ENCODE data around the gene GALNT9. TPM values are rescaled to one million over a fixed set of nuclear protein-coding genes. Genes with fewer than 3 reads are reported as not detected.

GALNT9 gene
- total and polyA plus RNA-seq, 2 experiments from 2014 or later: 3.9 to 4.7 TPM

DNA sequence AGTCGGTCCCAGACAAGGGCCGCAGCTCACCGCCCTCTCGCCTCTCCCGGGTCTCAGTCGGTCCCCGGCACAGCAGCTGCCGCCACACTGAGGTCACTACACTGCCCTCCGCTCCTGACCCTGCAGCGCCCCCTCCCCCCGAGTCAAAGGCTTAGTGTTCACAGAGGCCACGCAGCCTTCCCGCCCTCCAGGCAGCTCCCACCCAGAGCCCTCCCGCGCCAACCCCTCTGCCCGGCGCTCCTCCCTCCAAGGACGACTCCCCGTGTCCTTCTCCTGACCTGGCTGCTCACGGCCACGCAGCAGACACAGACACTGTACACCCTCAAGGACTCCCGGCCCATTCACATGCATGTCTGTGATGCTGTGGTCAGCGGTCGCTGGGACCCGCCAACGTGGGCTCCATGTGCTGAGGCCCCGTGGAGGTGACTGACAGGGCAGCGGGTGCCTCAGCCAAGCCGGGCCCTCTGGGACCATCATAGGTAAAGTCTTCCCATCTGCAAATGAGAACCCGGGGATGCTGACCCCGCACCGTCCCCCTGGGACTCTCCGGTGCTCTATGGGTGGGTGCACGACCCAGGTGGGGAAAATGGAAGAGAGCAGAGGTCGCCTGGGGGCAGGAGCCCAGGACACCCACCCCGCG lies 16.3 kb upstream of the GALNT9 start:
- Histone ChIP-seq H3K36me3 (replicated peaks; ENCODE audit: insufficient read depth, low read depth) (no peaks in the 10 kb centered on the region), H3K9me3 (ENCODE audit: low read depth) (no peaks in the 10 kb centered on the region), H3K9me2 (replicated peaks; ENCODE audit: insufficient read depth) (no peaks in the 10 kb centered on the region), H3K27me3 (no peaks in the 10 kb centered on the region), H3K4me3 (no peak overlapping the region), H3K4me1 (ENCODE audit: insufficient read depth) (no peaks in the 10 kb centered on the region), H3K4me2 (no peak overlapping the region), H4K20me1 (ENCODE audit: insufficient read depth, poor library complexity, severe bottlenecking) (no peaks in the 10 kb centered on the region), H3K79me2 (no peaks in the 10 kb centered on the region), H2AFZ (no peak overlapping the region), H3K27ac (no peak overlapping the region)
- 89% methylated on average over 31 of the region's 37 CpGs for WGBS (ENCODE audit: low lambda C conversion rate, missing lambda C conversion rate)
- no peak for DNase-seq (ENCODE audit: low spot score)
- TF ChIP-seq EZH2 (IDR thresholded peaks at IDR 0.05; ENCODE audit: borderline replicate concordance): no peak
- TF ChIP-seq, protein P1, sequence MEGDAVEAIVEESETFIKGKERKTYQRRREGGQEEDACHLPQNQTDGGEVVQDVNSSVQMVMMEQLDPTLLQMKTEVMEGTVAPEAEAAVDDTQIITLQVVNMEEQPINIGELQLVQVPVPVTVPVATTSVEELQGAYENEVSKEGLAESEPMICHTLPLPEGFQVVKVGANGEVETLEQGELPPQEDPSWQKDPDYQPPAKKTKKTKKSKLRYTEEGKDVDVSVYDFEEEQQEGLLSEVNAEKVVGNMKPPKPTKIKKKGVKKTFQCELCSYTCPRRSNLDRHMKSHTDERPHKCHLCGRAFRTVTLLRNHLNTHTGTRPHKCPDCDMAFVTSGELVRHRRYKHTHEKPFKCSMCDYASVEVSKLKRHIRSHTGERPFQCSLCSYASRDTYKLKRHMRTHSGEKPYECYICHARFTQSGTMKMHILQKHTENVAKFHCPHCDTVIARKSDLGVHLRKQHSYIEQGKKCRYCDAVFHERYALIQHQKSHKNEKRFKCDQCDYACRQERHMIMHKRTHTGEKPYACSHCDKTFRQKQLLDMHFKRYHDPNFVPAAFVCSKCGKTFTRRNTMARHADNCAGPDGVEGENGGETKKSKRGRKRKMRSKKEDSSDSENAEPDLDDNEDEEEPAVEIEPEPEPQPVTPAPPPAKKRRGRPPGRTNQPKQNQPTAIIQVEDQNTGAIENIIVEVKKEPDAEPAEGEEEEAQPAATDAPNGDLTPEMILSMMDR (IDR thresholded peaks at IDR 0.05; ENCODE audit: poor library complexity): no peak
- TF ChIP-seq EZH2phosphoT487 (IDR thresholded peaks at IDR 0.05; ENCODE audit: low read depth, severe bottlenecking, unreplicated experiment): no peak

DNA sequence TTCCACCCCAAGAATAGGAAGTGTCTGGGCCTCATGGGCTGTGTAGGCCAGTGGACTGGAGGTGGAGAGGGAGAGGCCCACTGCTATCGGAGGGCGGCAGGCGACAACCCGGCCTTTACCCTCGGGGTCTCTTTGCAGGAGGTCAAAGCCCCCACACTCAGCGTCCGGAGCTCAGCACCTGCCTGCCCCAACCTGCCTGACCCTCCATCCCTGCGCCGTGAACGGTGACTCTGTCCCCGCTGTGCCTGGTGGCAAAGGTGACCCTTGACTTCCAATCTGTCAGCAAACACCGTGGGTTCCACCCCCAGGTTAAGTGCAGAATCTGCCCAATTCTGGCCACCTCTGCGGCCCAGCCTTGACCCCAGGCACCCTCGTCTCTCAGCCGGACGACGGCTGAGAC lies 15.7 kb upstream of the GALNT9 start:
- H3K36me3 ChIP-seq (replicated peaks; ENCODE audit: insufficient read depth, low read depth): no peaks in the 10 kb centered on the region
- no peak overlapping the region for H3K27ac ChIP-seq
- H3K4me3 ChIP-seq: no peak overlapping the region
- no peak for DNase-seq (ENCODE audit: low spot score)
- H3K9me3 ChIP-seq (ENCODE audit: low read depth): no peaks in the 10 kb centered on the region
- no peaks in the 10 kb centered on the region for H3K9me2 ChIP-seq (replicated peaks; ENCODE audit: insufficient read depth)
- H2AFZ ChIP-seq: no peak overlapping the region
- no peak for TF ChIP-seq EZH2phosphoT487 (IDR thresholded peaks at IDR 0.05; ENCODE audit: low read depth, severe bottlenecking, unreplicated experiment)
- no peak for TF ChIP-seq EZH2 (IDR thresholded peaks at IDR 0.05; ENCODE audit: borderline replicate concordance)
- TF ChIP-seq, protein P1 (IDR thresholded peaks at IDR 0.05; ENCODE audit: poor library complexity): no peak
- no peaks in the 10 kb centered on the region for H3K4me1 ChIP-seq (ENCODE audit: insufficient read depth)
- H3K79me2 ChIP-seq: no peaks in the 10 kb centered on the region
- 79% methylated on average over 17 of the region's 17 CpGs for WGBS (ENCODE audit: low lambda C conversion rate, missing lambda C conversion rate)
- H4K20me1 ChIP-seq (ENCODE audit: insufficient read depth, poor library complexity, severe bottlenecking): no peaks in the 10 kb centered on the region
- H3K4me2 ChIP-seq: no peak overlapping the region
- no peaks in the 10 kb centered on the region for H3K27me3 ChIP-seq

DNA sequence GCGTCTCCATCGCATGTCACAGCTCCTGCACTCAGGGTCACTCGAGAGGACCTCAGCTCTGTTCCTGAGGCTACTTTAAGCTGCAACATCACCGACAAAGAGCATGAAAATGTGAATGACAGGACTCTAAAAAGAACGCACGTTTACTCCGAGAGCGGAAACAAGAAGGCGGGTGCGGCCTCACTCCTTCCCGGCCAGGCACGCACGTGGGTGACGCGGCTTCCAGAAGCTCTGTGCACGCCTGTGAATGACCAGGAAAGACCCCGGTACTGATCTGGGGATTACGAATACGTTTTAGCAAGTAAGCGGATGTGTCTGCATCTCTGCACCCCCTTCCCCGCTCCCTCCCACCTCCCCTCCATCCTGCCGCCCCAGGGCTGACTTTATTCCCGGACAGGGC lies 15.2 kb upstream of the GALNT9 start:
- Histone ChIP-seq H3K4me1 (ENCODE audit: insufficient read depth) (no peaks in the 10 kb centered on the region), H3K4me3 (no peak overlapping the region), H3K9me3 (ENCODE audit: low read depth) (no peaks in the 10 kb centered on the region), H3K27ac (no peak overlapping the region), H3K27me3 (peaks cover under 1% of the 10 kb centered on the region), H2AFZ (no peak overlapping the region), H4K20me1 (ENCODE audit: insufficient read depth, poor library complexity, severe bottlenecking) (no peaks in the 10 kb centered on the region), H3K36me3 (replicated peaks; ENCODE audit: insufficient read depth, low read depth) (no peaks in the 10 kb centered on the region), H3K9me2 (replicated peaks; ENCODE audit: insufficient read depth) (no peaks in the 10 kb centered on the region), H3K4me2 (no peak overlapping the region), H3K79me2 (no peaks in the 10 kb centered on the region)
- 82% methylated on average over 22 of the region's 23 CpGs for WGBS (ENCODE audit: low lambda C conversion rate, missing lambda C conversion rate)
- TF ChIP-seq, protein P1 (IDR thresholded peaks at IDR 0.05; ENCODE audit: poor library complexity): no peak
- DNase-seq (ENCODE audit: low spot score): no peak

DNA sequence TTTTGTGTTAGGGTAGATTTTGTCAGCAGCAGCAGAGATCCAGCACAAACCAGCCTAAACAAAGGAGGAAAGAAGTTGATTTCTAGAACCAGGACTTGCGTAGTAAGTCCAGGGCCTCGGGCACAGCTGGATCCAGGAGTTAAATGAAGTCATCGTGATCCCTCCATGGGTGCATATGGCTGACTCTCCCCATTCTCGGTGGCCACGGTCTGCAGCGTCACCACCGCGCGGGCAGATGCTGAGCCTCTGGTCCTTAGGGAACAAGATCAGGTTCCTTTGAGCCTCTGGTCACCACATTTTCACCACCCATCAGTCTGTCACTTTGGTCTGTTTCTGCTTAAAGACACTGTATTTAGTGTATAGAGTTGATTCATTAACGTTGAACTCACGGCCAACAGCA lies 14.8 kb upstream of the GALNT9 start:
- H3K4me3 ChIP-seq: no peak overlapping the region
- H4K20me1 ChIP-seq (ENCODE audit: insufficient read depth, poor library complexity, severe bottlenecking): no peaks in the 10 kb centered on the region
- H3K27ac ChIP-seq: no peak overlapping the region
- TF ChIP-seq EZH2 (IDR thresholded peaks at IDR 0.05; ENCODE audit: borderline replicate concordance) (no peak), EZH2phosphoT487 (IDR thresholded peaks at IDR 0.05; ENCODE audit: low read depth, severe bottlenecking, unreplicated experiment) (no peak)
- TF ChIP-seq, protein P1 (IDR thresholded peaks at IDR 0.05; ENCODE audit: poor library complexity): no peak
- H3K9me2 ChIP-seq (replicated peaks; ENCODE audit: insufficient read depth): no peaks in the 10 kb centered on the region
- no peaks in the 10 kb centered on the region for H3K9me3 ChIP-seq (ENCODE audit: low read depth)
- no peak overlapping the region for H3K4me2 ChIP-seq
- H3K79me2 ChIP-seq: no peaks in the 10 kb centered on the region
- peaks cover 5% of the 10 kb centered on the region for H3K27me3 ChIP-seq
- H3K4me1 ChIP-seq (ENCODE audit: insufficient read depth): no peaks in the 10 kb centered on the region
- 87% methylated on average over 11 of the region's 11 CpGs for WGBS (ENCODE audit: low lambda C conversion rate, missing lambda C conversion rate)
- H3K36me3 ChIP-seq (replicated peaks; ENCODE audit: insufficient read depth, low read depth): no peaks in the 10 kb centered on the region
- DNase-seq (ENCODE audit: low spot score): no peak
- no peak overlapping the region for H2AFZ ChIP-seq

All from hepatocyte (in vitro differentiated cells).